ENCODE data around the gene PPP3R1. TPM values are rescaled to one million over a fixed set of nuclear protein-coding genes. Genes with fewer than 3 reads are reported as not detected.

The PPP3R1 gene
- total and polyA plus RNA-seq, 9 of the 15 experiments (the other 6 are each of a cell fraction or from before 2014, with no cell fraction given) = 3.7 to 70.0 (median 24.8) TPM

DNA sequence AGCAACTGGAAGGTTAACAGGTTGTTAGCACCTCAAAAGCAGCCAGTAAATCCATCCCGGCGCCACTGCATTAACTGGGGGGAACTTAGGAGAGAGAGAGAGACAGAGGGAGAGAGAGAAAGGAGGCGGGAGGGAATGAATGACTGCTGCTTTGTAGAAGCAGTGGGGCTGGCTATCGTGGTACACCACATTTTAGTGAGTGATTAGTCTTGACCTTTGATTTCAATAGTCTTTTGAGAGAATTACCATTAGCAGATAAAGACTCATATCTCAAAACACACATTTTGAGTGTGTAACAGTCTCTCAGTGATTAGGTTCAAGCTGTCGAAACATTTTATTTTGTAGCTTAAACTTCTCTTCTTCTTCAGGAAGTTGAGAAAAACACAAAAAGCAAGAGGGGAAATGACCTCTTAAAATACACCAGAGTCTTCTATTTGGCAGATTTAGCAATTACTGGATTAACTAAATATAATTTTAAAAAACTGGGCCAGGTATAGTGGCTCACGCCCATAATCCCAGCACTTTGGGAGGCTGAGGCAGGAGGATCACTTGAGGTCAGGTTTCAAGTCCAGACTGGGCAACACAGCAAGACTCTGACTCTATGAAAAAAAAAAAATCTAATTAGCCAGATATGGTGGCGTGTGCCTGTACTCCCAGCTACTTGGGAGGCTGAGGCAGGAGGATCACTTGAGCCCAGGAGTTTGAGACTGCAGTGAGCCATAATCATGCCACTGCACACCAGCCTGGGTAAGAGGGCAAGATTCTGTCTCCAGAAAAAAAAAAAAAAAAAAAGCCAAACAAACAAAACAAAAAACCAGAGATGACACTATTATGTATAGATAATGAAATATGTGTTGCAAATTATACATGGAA lies 116.6 kb downstream of the PPP3R1 start (continued):
- TF ChIP-seq, protein P1, sequence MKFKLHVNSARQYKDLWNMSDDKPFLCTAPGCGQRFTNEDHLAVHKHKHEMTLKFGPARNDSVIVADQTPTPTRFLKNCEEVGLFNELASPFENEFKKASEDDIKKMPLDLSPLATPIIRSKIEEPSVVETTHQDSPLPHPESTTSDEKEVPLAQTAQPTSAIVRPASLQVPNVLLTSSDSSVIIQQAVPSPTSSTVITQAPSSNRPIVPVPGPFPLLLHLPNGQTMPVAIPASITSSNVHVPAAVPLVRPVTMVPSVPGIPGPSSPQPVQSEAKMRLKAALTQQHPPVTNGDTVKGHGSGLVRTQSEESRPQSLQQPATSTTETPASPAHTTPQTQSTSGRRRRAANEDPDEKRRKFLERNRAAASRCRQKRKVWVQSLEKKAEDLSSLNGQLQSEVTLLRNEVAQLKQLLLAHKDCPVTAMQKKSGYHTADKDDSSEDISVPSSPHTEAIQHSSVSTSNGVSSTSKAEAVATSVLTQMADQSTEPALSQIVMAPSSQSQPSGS (CRISPR knock-in tag; IDR thresholded peaks at IDR 0.05) = no peak
- TF ChIP-seq SMARCE1 (IDR thresholded peaks at IDR 0.05) (peak; percentile 98), POLR2AphosphoS5 (IDR thresholded peaks at IDR 0.05; ENCODE audit: control insufficient read depth, insufficient read depth, low read depth, low read length) (peak; percentile 92), HDAC3 (IDR thresholded peaks at IDR 0.05; ENCODE audit: borderline replicate concordance, partially characterized antibody) (peak; percentile 96), DNMT1 (IDR thresholded peaks at IDR 0.05) (no peak), NFYB (IDR thresholded peaks at IDR 0.05; ENCODE audit: extremely low read depth, insufficient read length) (no peak), PHTF2 (CRISPR knock-in tag; IDR thresholded peaks at IDR 0.05) (no peak), TRIM28 (IDR thresholded peaks at IDR 0.05) (0 out of 2 replicates have a peak, but pooled peaks have one; percentile 12), MBD2 (IDR thresholded peaks at IDR 0.05; ENCODE audit: borderline replicate concordance, low read depth) (peak; percentile 65; the same call in 1 of the 2 replicates), ZNF347 (CRISPR knock-in tag; IDR thresholded peaks at IDR 0.05; ENCODE audit: low read depth) (no peak), SOX6 (IDR thresholded peaks at IDR 0.05) (peak; percentile 99), XRCC5 (IDR thresholded peaks at IDR 0.05; ENCODE audit: low read depth, low read length) (no peak), ZNF764 (CRISPR knock-in tag; IDR thresholded peaks at IDR 0.05; ENCODE audit: low read depth) (no peak), TSC22D4 (tag; IDR thresholded peaks at IDR 0.05) (no peak), NONO (IDR thresholded peaks at IDR 0.05; ENCODE audit: low read depth in 2 of 2, low read length in 1 of 2) (peak in 1 of 2 experiments; percentile 91; a peak in 2 of 4 replicates)
- TF ChIP-seq, protein P2, sequence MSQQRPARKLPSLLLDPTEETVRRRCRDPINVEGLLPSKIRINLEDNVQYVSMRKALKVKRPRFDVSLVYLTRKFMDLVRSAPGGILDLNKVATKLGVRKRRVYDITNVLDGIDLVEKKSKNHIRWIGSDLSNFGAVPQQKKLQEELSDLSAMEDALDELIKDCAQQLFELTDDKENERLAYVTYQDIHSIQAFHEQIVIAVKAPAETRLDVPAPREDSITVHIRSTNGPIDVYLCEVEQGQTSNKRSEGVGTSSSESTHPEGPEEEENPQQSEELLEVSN (IDR thresholded peaks at IDR 0.05; ENCODE audit: borderline replicate concordance in 1 of 2, extremely low read depth in 1 of 2, insufficient read depth in 1 of 2, insufficient read length in 1 of 2, low read depth in 1 of 2, low read length in 1 of 2, poor library complexity in 1 of 2, severe bottlenecking in 1 of 2) = peak in 1 of 2 experiments; percentile 30
- TF ChIP-seq, protein P3, sequence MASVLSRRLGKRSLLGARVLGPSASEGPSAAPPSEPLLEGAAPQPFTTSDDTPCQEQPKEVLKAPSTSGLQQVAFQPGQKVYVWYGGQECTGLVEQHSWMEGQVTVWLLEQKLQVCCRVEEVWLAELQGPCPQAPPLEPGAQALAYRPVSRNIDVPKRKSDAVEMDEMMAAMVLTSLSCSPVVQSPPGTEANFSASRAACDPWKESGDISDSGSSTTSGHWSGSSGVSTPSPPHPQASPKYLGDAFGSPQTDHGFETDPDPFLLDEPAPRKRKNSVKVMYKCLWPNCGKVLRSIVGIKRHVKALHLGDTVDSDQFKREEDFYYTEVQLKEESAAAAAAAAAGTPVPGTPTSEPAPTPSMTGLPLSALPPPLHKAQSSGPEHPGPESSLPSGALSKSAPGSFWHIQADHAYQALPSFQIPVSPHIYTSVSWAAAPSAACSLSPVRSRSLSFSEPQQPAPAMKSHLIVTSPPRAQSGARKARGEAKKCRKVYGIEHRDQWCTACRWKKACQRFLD (CRISPR knock-in tag; IDR thresholded peaks at IDR 0.05) = peak; percentile 91; the same call in 1 of the 2 replicates
- TF ChIP-seq, protein P4, sequence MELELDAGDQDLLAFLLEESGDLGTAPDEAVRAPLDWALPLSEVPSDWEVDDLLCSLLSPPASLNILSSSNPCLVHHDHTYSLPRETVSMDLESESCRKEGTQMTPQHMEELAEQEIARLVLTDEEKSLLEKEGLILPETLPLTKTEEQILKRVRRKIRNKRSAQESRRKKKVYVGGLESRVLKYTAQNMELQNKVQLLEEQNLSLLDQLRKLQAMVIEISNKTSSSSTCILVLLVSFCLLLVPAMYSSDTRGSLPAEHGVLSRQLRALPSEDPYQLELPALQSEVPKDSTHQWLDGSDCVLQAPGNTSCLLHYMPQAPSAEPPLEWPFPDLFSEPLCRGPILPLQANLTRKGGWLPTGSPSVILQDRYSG (tag; conservative IDR thresholded peaks at IDR 0.05; ENCODE audit: low read depth) = no peak
- TF ChIP-seq, protein P5, sequence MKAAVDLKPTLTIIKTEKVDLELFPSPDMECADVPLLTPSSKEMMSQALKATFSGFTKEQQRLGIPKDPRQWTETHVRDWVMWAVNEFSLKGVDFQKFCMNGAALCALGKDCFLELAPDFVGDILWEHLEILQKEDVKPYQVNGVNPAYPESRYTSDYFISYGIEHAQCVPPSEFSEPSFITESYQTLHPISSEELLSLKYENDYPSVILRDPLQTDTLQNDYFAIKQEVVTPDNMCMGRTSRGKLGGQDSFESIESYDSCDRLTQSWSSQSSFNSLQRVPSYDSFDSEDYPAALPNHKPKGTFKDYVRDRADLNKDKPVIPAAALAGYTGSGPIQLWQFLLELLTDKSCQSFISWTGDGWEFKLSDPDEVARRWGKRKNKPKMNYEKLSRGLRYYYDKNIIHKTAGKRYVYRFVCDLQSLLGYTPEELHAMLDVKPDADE (conservative IDR thresholded peaks at IDR 0.05; ENCODE audit: control insufficient read depth, low read depth, low read length) = no peak

Measured in K562 (cell line).